H1 (cell line): ENCODE measurements around the gene MYRF. TPM values are rescaled to one million over a fixed set of nuclear protein-coding genes. Genes with fewer than 3 reads are reported as not detected.

Experiments used
- CTCF ChIA-PET: fragments of 300-600 bp; sonication (Branson Sonifier 250); formaldehyde crosslinking; loops from one replicate; lab custom pipeline; 2021; ENCODE audit not compliant: partially characterized antibody; lab: Charles Lee
- POLR2A ChIA-PET: fragments of 300-600 bp; sonication (Branson Sonifier 250); formaldehyde crosslinking; loops from one replicate; lab custom pipeline; 2021; ENCODE audit warnings: inconsistent platforms; ENCODE audit not compliant: partially characterized antibody; lab: Charles Lee
- DNase-seq, 2 experiments: peaks; one replicate each; pipeline versions ENCODE4 v3.0.0 to v3.0.0-alpha.2; 2010 to 2022; ENCODE audit warnings: low spot score in 2 of 2, low read depth in 1 of 2, mixed read lengths in 1 of 2
- FAIRE-seq: peaks from 2 replicates; lab custom pipeline; 2011; peaks lifted over from hg19 to GRCh38; lab: Jason Lieb, UNC
- H2AFZ ChIP-seq: 2 replicates; pipeline ENCODE4 v1.8.1; 2012; ENCODE audit warnings: low read length, inconsistent platforms
- H2AK5ac ChIP-seq: 2 replicates; pipeline ENCODE4 v1.6.1; 2013; ENCODE audit warnings: low read depth, low read length
- H2BK120ac ChIP-seq: replicated peaks from 2 replicates; pipeline ENCODE3; 2013; ENCODE audit warnings: low read depth, low read length, inconsistent platforms
- H2BK12ac ChIP-seq: 2 replicates; pipeline ENCODE4 v1.6.1; 2013; ENCODE audit warnings: low read depth, low read length
- H2BK15ac ChIP-seq: 2 replicates; pipeline ENCODE4 v1.6.1; 2013; ENCODE audit warnings: low read length
- H2BK20ac ChIP-seq: 2 replicates; pipeline ENCODE4 v1.6.1; 2013; ENCODE audit warnings: low read length
- H2BK5ac ChIP-seq: 2 replicates; pipeline ENCODE4 v1.6.1; 2013; ENCODE audit warnings: low read depth, low read length
- H3K14ac ChIP-seq: 2 replicates; pipeline ENCODE4 v1.6.1; 2013; ENCODE audit warnings: inconsistent platforms; ENCODE audit not compliant: insufficient read length
- H3K18ac ChIP-seq: 2 replicates; pipeline ENCODE4 v1.6.1; 2013; ENCODE audit warnings: low read length; ENCODE audit errors: extremely low read depth
- H3K23ac ChIP-seq: 2 replicates; pipeline ENCODE4 v1.6.1; 2013; ENCODE audit warnings: inconsistent platforms; ENCODE audit not compliant: insufficient read length
- H3K23me2 ChIP-seq: 2 replicates; pipeline ENCODE4 v1.6.1; 2013; ENCODE audit warnings: low read depth, low read length
- H3K27ac ChIP-seq: 2 replicates; pipeline ENCODE4 v1.6.1; 2011; ENCODE audit warnings: low read depth, low read length, inconsistent platforms
- H3K27me3 ChIP-seq, 4 experiments: replicated peaks in 1 of 4; 1 replicate in 1 of 4; 2 replicates in 3 of 4; pipeline versions ENCODE4 v1.6.1 to v1.8.1; 2011 to 2013; ENCODE audit warnings: low read length in 3 of 4, mild to moderate bottlenecking in 3 of 4, inconsistent platforms in 2 of 4, mixed read lengths in 2 of 4, moderate library complexity in 1 of 4; ENCODE audit not compliant: control insufficient read depth in 3 of 4, insufficient read depth in 3 of 4; ENCODE audit errors: extremely low read depth in 1 of 4
- H3K36me3 ChIP-seq, 4 experiments: 2 replicates each; pipeline versions ENCODE4 v1.6.1 to v1.8.1; 2011 to 2013; ENCODE audit warnings: mild to moderate bottlenecking in 4 of 4, low read length in 3 of 4, moderate library complexity in 2 of 4, control low read depth in 1 of 4, inconsistent platforms in 1 of 4; ENCODE audit not compliant: insufficient read depth in 4 of 4, control insufficient read depth in 2 of 4
- H3K4ac ChIP-seq: replicated peaks from 2 replicates; pipeline ENCODE3; 2013; ENCODE audit warnings: low read length, low read depth, mixed read lengths, inconsistent platforms; ENCODE audit not compliant: insufficient read length
- H3K4me1 ChIP-seq, 4 experiments: replicated peaks in 1 of 4; 1 replicate in 1 of 4; 2 replicates in 3 of 4; pipeline versions ENCODE4 v1.6.1 to v1.8.1; 2011 to 2013; ENCODE audit warnings: low read length in 3 of 4, inconsistent platforms in 2 of 4, mixed read lengths in 1 of 4; ENCODE audit not compliant: insufficient read depth in 4 of 4, control insufficient read depth in 3 of 4
- H3K4me2 ChIP-seq, 2 experiments: 2 replicates each; pipeline versions ENCODE4 v1.6.1 to v1.8.1; 2011 to 2013; ENCODE audit warnings: low read depth in 2 of 2, low read length in 2 of 2, control low read depth in 1 of 2, inconsistent platforms in 1 of 2, mild to moderate bottlenecking in 1 of 2; ENCODE audit not compliant: insufficient read depth in 1 of 2
- H3K4me3 ChIP-seq, 4 experiments: fragments of 200-600, 300-600 bp in 1 of 4; sonication (generic), shearing (Covaris generic), sonication (Bioruptor Twin) in 1 of 4; 2 replicates each; pipeline versions ENCODE4 v1.5.1 to v1.8.1; 2011 to 2016; ENCODE audit warnings: low read length in 4 of 4, low read depth in 3 of 4, control low read depth in 2 of 4, inconsistent platforms in 2 of 4, mild to moderate bottlenecking in 2 of 4, mixed read lengths in 1 of 4, moderate library complexity in 1 of 4; ENCODE audit not compliant: insufficient read depth in 2 of 4; ENCODE audit errors: extremely low read depth in 1 of 4
- H3K56ac ChIP-seq: replicated peaks from 2 replicates; pipeline ENCODE3; 2013; ENCODE audit warnings: low read depth, mild to moderate bottlenecking, mixed read lengths, low read length, inconsistent platforms; ENCODE audit not compliant: insufficient read length
- H3K79me1 ChIP-seq: 2 replicates; pipeline ENCODE4 v1.6.1; 2013; ENCODE audit warnings: low read depth, low read length, control low read depth
- H3K79me2 ChIP-seq, 2 experiments: 2 replicates each; pipeline versions ENCODE4 v1.6.1 to v1.8.1; 2012 to 2013; ENCODE audit warnings: low read length in 2 of 2, mild to moderate bottlenecking in 2 of 2, inconsistent platforms in 1 of 2; ENCODE audit not compliant: insufficient read depth in 2 of 2, control insufficient read depth in 1 of 2
- H3K9ac ChIP-seq, 4 experiments: replicated peaks in 1 of 4; 1 replicate in 1 of 4; 2 replicates in 3 of 4; pipeline versions ENCODE4 v1.6.1 to v1.8.1; 2011 to 2013; ENCODE audit warnings: low read depth in 3 of 4, low read length in 3 of 4, control low read depth in 2 of 4, mild to moderate bottlenecking in 2 of 4, moderate library complexity in 2 of 4, inconsistent platforms in 1 of 4; ENCODE audit errors: extremely low read depth in 1 of 4
- H3K9me3 ChIP-seq, 2 experiments: 2 replicates each; pipeline versions ENCODE4 v1.6.1 to v1.8.1; 2012 to 2013; ENCODE audit warnings: mild to moderate bottlenecking in 2 of 2, moderate library complexity in 2 of 2, control low read depth in 1 of 2, inconsistent platforms in 1 of 2, low read depth in 1 of 2, low read length in 1 of 2, mixed read lengths in 1 of 2; ENCODE audit not compliant: insufficient read depth in 2 of 2
- H4K20me1 ChIP-seq, 2 experiments: replicated peaks in 1 of 2; 2 replicates each; pipeline versions ENCODE3 to v1.8.1; 2011 to 2013; ENCODE audit warnings: inconsistent platforms in 2 of 2, low read length in 2 of 2, mild to moderate bottlenecking in 1 of 2; ENCODE audit not compliant: insufficient read depth in 2 of 2, control insufficient read depth in 1 of 2
- H4K5ac ChIP-seq: 2 replicates; pipeline ENCODE4 v1.6.1; 2013; ENCODE audit warnings: low read length, low read depth, mixed read lengths, inconsistent platforms; ENCODE audit not compliant: insufficient read length
- H4K8ac ChIP-seq: 2 replicates; pipeline ENCODE4 v1.8.0; 2013; ENCODE audit warnings: mild to moderate bottlenecking, moderate library complexity, low read length, inconsistent platforms; ENCODE audit not compliant: insufficient read depth; ENCODE audit errors: extremely low read depth
- H4K91ac ChIP-seq: replicated peaks from 2 replicates; pipeline ENCODE3; 2013; ENCODE audit warnings: low read length, mixed read lengths, inconsistent platforms; ENCODE audit not compliant: insufficient read length
- CTBP2 ChIP-seq: IDR thresholded peaks from 2 replicates; pipeline ENCODE4 v1.7.0; 2011; ENCODE audit warnings: borderline replicate concordance, mild to moderate bottlenecking, moderate library complexity, mixed read lengths, low read length; ENCODE audit not compliant: insufficient read depth, insufficient read length
- FOSL1 ChIP-seq: IDR thresholded peaks from 2 replicates; pipeline ENCODE4 v1.6.1; 2011; ENCODE audit warnings: mild to moderate bottlenecking, low read depth, low read length, moderate library complexity; ENCODE audit not compliant: insufficient read depth
- GABPA ChIP-seq: IDR thresholded peaks from 2 replicates; pipeline ENCODE4 v1.6.1; 2011; ENCODE audit warnings: mild to moderate bottlenecking, low read length, moderate library complexity, borderline replicate concordance; ENCODE audit not compliant: insufficient read depth
- GTF2F1 ChIP-seq: IDR thresholded peaks from 2 replicates; pipeline ENCODE4 v1.6.1; 2012; ENCODE audit warnings: low read depth, low read length, improper control_type of control experiment, borderline replicate concordance
- HDAC2 ChIP-seq, 2 experiments: fragments of 300-600 bp in 1 of 2; sonication (generic) in 1 of 2; IDR thresholded peaks; 2 replicates each; pipeline ENCODE4 v1.6.1; 2011 to 2012; ENCODE audit warnings: low read depth in 2 of 2, low read length in 2 of 2, mild to moderate bottlenecking in 2 of 2, moderate library complexity in 2 of 2, borderline replicate concordance in 1 of 2, inconsistent platforms in 1 of 2
- RBBP5 ChIP-seq: IDR thresholded peaks from 2 replicates; pipeline ENCODE4 v1.7.1; 2012; ENCODE audit warnings: low read depth, mild to moderate bottlenecking, inconsistent platforms, low read length, moderate library complexity, borderline replicate concordance
- ZNF274 ChIP-seq: IDR thresholded peaks from 2 replicates; pipeline ENCODE4 v1.7.0; 2012; ENCODE audit warnings: low read length, borderline replicate concordance; ENCODE audit errors: extremely low read depth
- WGBS, 2 experiments: shearing (Covaris generic) in 1 of 2; methylation state at CpG; one replicate each; pipeline versions ENCODE4 v1.1.6 to v1.1.7; 2013 to 2015; ENCODE audit warnings: low lambda C conversion rate in 2 of 2, mixed read lengths in 2 of 2, inconsistent platforms in 1 of 2, low coverage in 1 of 2, missing lambda C conversion rate in 1 of 2; ENCODE audit not compliant: insufficient replicate concordance in 2 of 2, insufficient coverage in 1 of 2, insufficient read length in 1 of 2; ENCODE audit errors: extremely low coverage in 1 of 2, missing lambda C conversion rate in 1 of 2; 5-methylcytosine and 5-hydroxymethylcytosine counted together
- polyA plus RNA-seq, 7 experiments: library from polyadenylated mRNA; depleted of rRNA in 3 of 7; stranded (reverse) in 5 of 7; unstranded in 2 of 7; fragments of >200 nt in 5 of 7; fragments of 200-250 nt in 2 of 7; gene quantifications; 1 replicate in 5 of 7; 2 replicates in 1 of 7; 4 replicates in 1 of 7; pipeline versions ENCODE4 v1.2.1 to v1.2.3, GENCODE V29; 2011 to 2013; ENCODE audit warnings: missing spikeins in 2 of 7, mixed read lengths in 2 of 7
- total RNA-seq: library from RNA; stranded (reverse); fragmentation: NEBNext Ultra II Directional; extraction: Animal tissue kit (Norgen Biotek cat#: 25700); gene quantifications from 2 replicates; pipeline ENCODE4 v1.2.1, GENCODE V29; 2021

The MYRF gene
- total and polyA plus RNA-seq, 2 of the 8 experiments (the other 6 are each of a cell fraction or from before 2014, with no cell fraction given) = 6.0 to 6.1 TPM

- H3K14ac ChIP-seq = no peak overlapping the region
- no peak overlapping the region; a peak in 1 of 4 replicates for H3K4me2 ChIP-seq
- 0 out of 7 replicates have a peak, but pooled peaks cover 0 to 2% (median 0%) of the 10 kb centered on the region in 4 experiments for H3K4me1 ChIP-seq
- H3K79me1 ChIP-seq = no peaks in the 10 kb centered on the region; the same call in 1 of the 2 replicates
- H2BK12ac ChIP-seq = no peak overlapping the region
- no peak overlapping the region for H2BK5ac ChIP-seq
- no peak overlapping the region for H4K8ac ChIP-seq
- FAIRE-seq = no peak
- CTCF ChIA-PET = interaction anchor here (4.1 to 10.1 kb wide), 3 partner anchors 12 to 46 kb away, joined by 24 to 118 read pairs (median 45); partner anchors contain the start of gene FADS1
- no peak for DNase-seq
- POLR2A ChIA-PET = interaction anchor here (0.7 to 20.9 kb wide), 6 partner anchors 10 to 199 kb away, joined by 3 to 354 read pairs (median 4); partner anchors contain the start of gene FADS1
- H4K91ac ChIP-seq = no peak overlapping the region
- H4K5ac ChIP-seq = no peak overlapping the region
- no peak overlapping the region for H2BK15ac ChIP-seq
- no peak overlapping the region for H3K9ac ChIP-seq
- H3K27ac ChIP-seq = no peak overlapping the region
- no peak overlapping the region for H2AFZ ChIP-seq
- H3K23me2 ChIP-seq = peaks cover 2% of the 10 kb centered on the region; the same call in 1 of the 2 replicates
- no peak overlapping the region for H3K4me3 ChIP-seq
- H3K27me3 ChIP-seq = no peaks in the 10 kb centered on the region
- no peak overlapping the region for H3K56ac ChIP-seq
- H2BK20ac ChIP-seq = no peak overlapping the region
- no peak overlapping the region for H3K18ac ChIP-seq
- 90% methylated on average over 4 of the region's 4 CpGs; no CpG with 5 or more reads in 1 of the 2 experiments for WGBS, 2 experiments
- H2AK5ac ChIP-seq = no peak overlapping the region
- H4K20me1 ChIP-seq = peaks cover 4 to 6% of the 10 kb centered on the region in 2 experiments
- H3K23ac ChIP-seq = no peak overlapping the region
- H3K4ac ChIP-seq = no peak overlapping the region
- no peaks in the 10 kb centered on the region for H3K9me3 ChIP-seq
- H3K36me3 ChIP-seq = peaks cover 8 to 30% (median 26%) of the 10 kb centered on the region in 4 experiments; a peak in 7 of 8 replicates
- peaks cover 8 to 58% of the 10 kb centered on the region in 2 experiments for H3K79me2 ChIP-seq
- H2BK120ac ChIP-seq = no peak overlapping the region
- no peak for TF ChIP-seq CTBP2
- no peak for TF ChIP-seq ZNF274
- TF ChIP-seq HDAC2 (IDR thresholded peaks at IDR 0.05; ENCODE audit: borderline replicate concordance in 1 of 2, low read depth in 2 of 2, low read length in 2 of 2) = no peak
- no peak for TF ChIP-seq GABPA
- TF ChIP-seq FOSL1 = no peak
- no peak for TF ChIP-seq RBBP5
- no peak for TF ChIP-seq GTF2F1
These were observed 42.1 kb downstream of the MYRF start for GRCh38 chr11:61794579-61794978.
